Muscle layer of colon (tissue), 2 donors: Measurements from ENCODE around the gene ADPRM.

Experiments used
- H3K27ac ChIP-seq: one replicate; pipeline ENCODE4 v1.7.0; 2013; ENCODE audit warnings: low read depth, mild to moderate bottlenecking, low read length, moderate library complexity
- H3K27me3 ChIP-seq, 2 donors: one replicate each; pipeline ENCODE4 v1.7.0; 2013; ENCODE audit warnings: low read length in 2 of 2, mild to moderate bottlenecking in 2 of 2; ENCODE audit not compliant: insufficient read depth in 2 of 2, control insufficient read depth in 1 of 2
- H3K36me3 ChIP-seq: one replicate; pipeline ENCODE4 v1.7.0; 2013; ENCODE audit warnings: mild to moderate bottlenecking, low read length; ENCODE audit not compliant: insufficient read depth
- H3K4me1 ChIP-seq: one replicate; pipeline ENCODE4 v1.7.0; 2013; ENCODE audit warnings: mild to moderate bottlenecking, low read length; ENCODE audit not compliant: insufficient read depth
- H3K4me3 ChIP-seq, 2 donors: one replicate each; pipeline ENCODE4 v1.7.0; 2013; ENCODE audit warnings: low read length in 2 of 2, low read depth in 1 of 2, mild to moderate bottlenecking in 1 of 2, moderate library complexity in 1 of 2
- H3K9ac ChIP-seq: one replicate; pipeline ENCODE4 v1.7.0; 2013; ENCODE audit warnings: low read length
- H3K9me3 ChIP-seq: one replicate; pipeline ENCODE4 v1.7.0; 2013; ENCODE audit warnings: mild to moderate bottlenecking, low read length
- donor health status: abdominal sarcoma.
- donor health status: Adenocarcinoma of cecum.

Gene ADPRM

GRCh38 chr17:10756619-10757018, 59.2 kb downstream of the ADPRM start:
- Histone ChIP-seq H3K4me3 (no peak overlapping the region), H3K9me3 (no peaks in the 10 kb centered on the region), H3K36me3 (no peaks in the 10 kb centered on the region), H3K27me3 (no peaks in the 10 kb centered on the region), H3K27ac (no peak overlapping the region), H3K9ac (no peak overlapping the region), H3K4me1 (no peaks in the 10 kb centered on the region)

- no peak overlapping the region for H3K9ac ChIP-seq
- H3K36me3 ChIP-seq = no peaks in the 10 kb centered on the region
- no peak overlapping the region for H3K27ac ChIP-seq
- no peaks in the 10 kb centered on the region for H3K27me3 ChIP-seq
- no peaks in the 10 kb centered on the region for H3K4me1 ChIP-seq
- H3K9me3 ChIP-seq = no peaks in the 10 kb centered on the region
- no peak overlapping the region for H3K4me3 ChIP-seq
These were observed 59.7 kb downstream of the ADPRM start for GRCh38 chr17:10757067-10757466.

- Histone ChIP-seq H3K9ac (no peak overlapping the region), H3K9me3 (no peaks in the 10 kb centered on the region), H3K4me3 (no peak overlapping the region), H3K27me3 (no peaks in the 10 kb centered on the region), H3K27ac (no peak overlapping the region), H3K36me3 (no peaks in the 10 kb centered on the region), H3K4me1 (no peaks in the 10 kb centered on the region)
These were observed 60.3 kb downstream of the ADPRM start for GRCh38 chr17:10757647-10758046.

GRCh38 chr17:10758062-10758461, 60.7 kb downstream of the ADPRM start:
- Histone ChIP-seq H3K27me3 (no peaks in the 10 kb centered on the region), H3K36me3 (no peaks in the 10 kb centered on the region), H3K4me3 (no peak overlapping the region), H3K27ac (no peak overlapping the region), H3K9me3 (no peaks in the 10 kb centered on the region), H3K9ac (no peak overlapping the region), H3K4me1 (no peaks in the 10 kb centered on the region)
